Cardiac muscle cell (in vitro differentiated cells and primary cell): Measurements from ENCODE around the gene DDR1. TPM values are rescaled to one million over a fixed set of nuclear protein-coding genes. Genes with fewer than 3 reads are reported as not detected.
"Not testable (repeated sequence)": the region's sequence is repeated elsewhere in the genome, so short reads cannot be mapped to it uniquely, and the experiment has no call there.

Experiments
- DNase-seq, 2 donors: peaks; one replicate each; pipeline versions ENCODE4 v3.0.0 to v3.0.0-alpha.2; 2010 to 2017; ENCODE audit warnings: low read depth in 1 of 2, low spot score in 1 of 2
- H3K27ac ChIP-seq: fragments of 200-600 bp; sonication (generic); 2 replicates; pipeline ENCODE4 v1.5.1; 2016
- H3K27me3 ChIP-seq: fragments of 200-600 bp; sonication (generic); 2 replicates; pipeline ENCODE4 v1.6.0; 2016; ENCODE audit warnings: control low read depth
- H3K36me3 ChIP-seq: fragments of 200-600 bp; sonication (generic); 2 replicates; pipeline ENCODE4 v1.5.1; 2016; ENCODE audit warnings: control low read depth
- H3K4me1 ChIP-seq: fragments of 200-600 bp; sonication (generic); 2 replicates; pipeline ENCODE4 v1.8.1; 2017; ENCODE audit warnings: low read depth, mild to moderate bottlenecking, mixed run types
- H3K4me3 ChIP-seq: fragments of 200-600 bp; sonication (generic); 2 replicates; pipeline ENCODE4 v1.5.1; 2016; ENCODE audit warnings: mild to moderate bottlenecking
- H3K9me3 ChIP-seq: fragments of 200-600 bp; sonication (generic); 2 replicates; pipeline ENCODE4 v1.5.1; 2017; ENCODE audit warnings: low read depth, mild to moderate bottlenecking, control low read depth
- polyA plus RNA-seq: library from polyadenylated mRNA; unstranded; fragments of >200 nt; fragmentation: Nextera tagmentation; extraction: Ambion mirVana; gene quantifications from 2 replicates; pipeline ENCODE4 v1.2.1, GENCODE V29; 2016
- total RNA-seq: library from RNA; depleted of rRNA; stranded (reverse); fragments of >200 nt; gene quantifications from 2 replicates; pipeline ENCODE4 v1.2.3, GENCODE V29; 2016
- TF ChIP-seq, protein P1 (sequence below): IDR thresholded peaks from 2 replicates; pipeline ENCODE4 v1.5.1; 2012; ENCODE audit warnings: low read depth, mild to moderate bottlenecking, low read length

The DDR1 gene
- total and polyA plus RNA-seq, 2 experiments from 2014 or later, result 108 to 136 TPM

DNA sequence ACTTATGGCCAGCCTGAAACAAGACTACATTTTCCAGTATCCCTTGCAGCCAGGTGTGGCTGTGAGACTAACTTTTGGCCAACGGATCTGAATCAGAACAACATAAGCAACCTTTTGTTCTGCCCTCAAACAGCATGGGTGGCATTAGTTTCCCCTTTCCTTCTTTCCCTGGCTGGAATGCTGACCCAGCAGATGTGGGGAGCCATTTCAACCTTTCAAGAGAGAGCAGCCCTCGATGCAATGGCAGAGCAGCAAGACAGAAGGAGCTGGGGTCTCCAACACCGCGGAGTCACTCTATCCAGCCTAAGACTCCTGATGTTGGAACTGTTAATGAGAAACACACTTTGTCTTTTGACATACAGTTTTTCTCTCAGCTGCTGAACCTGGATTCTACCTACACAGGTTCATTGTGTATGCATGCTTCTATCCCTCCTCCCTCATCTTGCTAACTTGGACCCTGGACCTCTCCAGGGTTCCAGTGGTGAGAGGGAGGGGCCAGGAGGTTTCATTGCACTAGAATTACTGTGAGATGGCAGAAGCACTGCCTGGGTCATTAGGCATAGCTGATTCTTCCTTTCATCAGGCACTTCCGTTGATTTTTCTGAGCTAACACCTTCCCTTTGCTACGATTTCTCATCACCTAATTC lies 28.8 kb upstream of the DDR1 start:
- peaks cover 5% of the 10 kb centered on the region for H3K4me1 ChIP-seq
- TF ChIP-seq, protein P1, sequence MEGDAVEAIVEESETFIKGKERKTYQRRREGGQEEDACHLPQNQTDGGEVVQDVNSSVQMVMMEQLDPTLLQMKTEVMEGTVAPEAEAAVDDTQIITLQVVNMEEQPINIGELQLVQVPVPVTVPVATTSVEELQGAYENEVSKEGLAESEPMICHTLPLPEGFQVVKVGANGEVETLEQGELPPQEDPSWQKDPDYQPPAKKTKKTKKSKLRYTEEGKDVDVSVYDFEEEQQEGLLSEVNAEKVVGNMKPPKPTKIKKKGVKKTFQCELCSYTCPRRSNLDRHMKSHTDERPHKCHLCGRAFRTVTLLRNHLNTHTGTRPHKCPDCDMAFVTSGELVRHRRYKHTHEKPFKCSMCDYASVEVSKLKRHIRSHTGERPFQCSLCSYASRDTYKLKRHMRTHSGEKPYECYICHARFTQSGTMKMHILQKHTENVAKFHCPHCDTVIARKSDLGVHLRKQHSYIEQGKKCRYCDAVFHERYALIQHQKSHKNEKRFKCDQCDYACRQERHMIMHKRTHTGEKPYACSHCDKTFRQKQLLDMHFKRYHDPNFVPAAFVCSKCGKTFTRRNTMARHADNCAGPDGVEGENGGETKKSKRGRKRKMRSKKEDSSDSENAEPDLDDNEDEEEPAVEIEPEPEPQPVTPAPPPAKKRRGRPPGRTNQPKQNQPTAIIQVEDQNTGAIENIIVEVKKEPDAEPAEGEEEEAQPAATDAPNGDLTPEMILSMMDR, result no peak
- no peak overlapping the region for H3K27ac ChIP-seq
- no peaks in the 10 kb centered on the region for H3K27me3 ChIP-seq
- H3K36me3 ChIP-seq, result no peaks in the 10 kb centered on the region
- no peak overlapping the region for H3K4me3 ChIP-seq
- no peak for DNase-seq
- H3K9me3 ChIP-seq, result no peaks in the 10 kb centered on the region

DNA sequence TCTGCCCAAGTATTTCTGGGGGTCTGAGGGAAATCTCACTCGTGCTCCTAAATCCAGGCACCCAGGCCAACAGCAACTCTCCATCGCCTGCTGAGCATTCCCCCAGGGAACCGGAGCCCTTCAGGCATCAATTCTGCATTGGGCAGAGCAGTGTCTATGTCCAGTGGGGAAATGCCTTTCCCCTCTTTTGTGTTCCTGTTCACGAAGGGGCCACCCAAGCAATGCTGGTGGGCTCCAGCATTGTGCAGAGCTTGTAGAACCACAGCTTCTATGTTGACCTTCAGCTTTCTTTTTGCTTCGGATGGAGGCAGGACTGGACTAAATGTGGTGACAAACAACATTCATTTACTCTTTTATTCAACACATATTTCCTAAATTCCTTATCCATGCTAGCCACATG lies 27.2 kb upstream of the DDR1 start:
- no peak for DNase-seq
- TF ChIP-seq, protein P1, result no peak
- Histone ChIP-seq H3K4me1 (peaks cover 5% of the 10 kb centered on the region), H3K27ac (no peak overlapping the region), H3K4me3 (no peak overlapping the region), H3K9me3 (no peaks in the 10 kb centered on the region), H3K36me3 (no peaks in the 10 kb centered on the region), H3K27me3 (no peaks in the 10 kb centered on the region)

- no peak for DNase-seq
- Histone ChIP-seq H3K36me3 (no peaks in the 10 kb centered on the region), H3K27ac (no peak overlapping the region), H3K9me3 (no peaks in the 10 kb centered on the region), H3K4me1 (peaks cover 5% of the 10 kb centered on the region), H3K4me3 (no peak overlapping the region), H3K27me3 (no peaks in the 10 kb centered on the region)
- TF ChIP-seq, protein P1, result no peak
Measured at GRCh38 chr6:30857549-30857948, 26.8 kb upstream of the DDR1 start.

- DNase-seq, H3K27me3 ChIP-seq, H3K4me1 ChIP-seq, H3K27ac ChIP-seq, H3K9me3 ChIP-seq, H3K4me3 ChIP-seq, H3K36me3 ChIP-seq: not testable (repeated sequence)
Measured at GRCh38 chr6:30859726-30860125, 24.6 kb upstream of the DDR1 start.

- Histone ChIP-seq H3K9me3 (no peaks in the 10 kb centered on the region), H3K27ac (no peak overlapping the region), H3K27me3 (no peaks in the 10 kb centered on the region), H3K4me3 (no peak overlapping the region), H3K36me3 (no peaks in the 10 kb centered on the region), H3K4me1 (peaks cover 5% of the 10 kb centered on the region)
- no peak for DNase-seq
- TF ChIP-seq, protein P1, result no peak
Measured at GRCh38 chr6:30861257-30862048, 22.9 kb upstream of the DDR1 start.

- H3K27me3 ChIP-seq, result no peaks in the 10 kb centered on the region
- H3K4me1 ChIP-seq, result peaks cover 3% of the 10 kb centered on the region
- H3K9me3 ChIP-seq, result no peaks in the 10 kb centered on the region
- TF ChIP-seq, protein P1, result no peak
- no peak for DNase-seq
- H3K27ac ChIP-seq, result no peak overlapping the region
- no peak overlapping the region for H3K4me3 ChIP-seq
- no peaks in the 10 kb centered on the region for H3K36me3 ChIP-seq
Measured at GRCh38 chr6:30862156-30862875, 22.0 kb upstream of the DDR1 start.
